ENCODE measurements around the gene PROC. TPM values are rescaled to one million over a fixed set of nuclear protein-coding genes. Genes with fewer than 3 reads are reported as not detected.

PROC gene
- total RNA-seq, 1 experiment from 2014 or later: 6.4 TPM

DNA sequence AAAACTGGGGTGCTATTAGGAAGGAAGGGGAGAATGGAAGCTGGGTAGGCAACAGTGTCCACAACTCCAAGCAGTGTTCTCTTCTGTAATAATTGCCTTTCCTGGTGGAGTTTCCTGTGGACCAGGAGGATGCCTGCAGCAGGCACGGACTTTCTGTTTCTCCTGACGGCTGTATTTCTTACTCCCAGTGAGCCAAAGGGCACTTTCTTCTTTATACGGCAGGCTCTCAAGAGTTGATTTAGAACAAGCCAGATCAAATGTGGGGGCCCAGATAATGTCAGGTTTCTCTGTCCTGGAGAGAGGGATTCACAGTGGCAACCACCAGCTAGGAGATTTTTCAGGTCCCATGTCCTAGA, 13.0 kb upstream of the PROC start:
- Histone ChIP-seq H3K36me3 (ENCODE audit: control insufficient read depth, insufficient read depth, low read length) (no peaks in the 10 kb centered on the region), H3K4me3 (ENCODE audit: low read depth, low read length) (no peak overlapping the region), H3K9me3 (no peaks in the 10 kb centered on the region), H3K27me3 (replicated peaks; ENCODE audit: control insufficient read depth, insufficient read depth, low read length) (no peaks in the 10 kb centered on the region), H3K4me1 (peaks cover 20% of the 10 kb centered on the region)
- H3K27ac Mint-ChIP-seq (ENCODE audit: unreplicated experiment): no peak overlapping the region
- BruUV-seq (replicated peaks): no TSS peak
- DNase-seq: no peak
- H3K27me3 Mint-ChIP-seq (ENCODE audit: insufficient read depth, unreplicated experiment): no peaks in the 10 kb centered on the region
- intact Hi-C loops (cut with micrococcal nuclease; ENCODE audit: unreplicated experiment): no loop called here
- peaks cover 16% of the 10 kb centered on the region for H3K4me1 Mint-ChIP-seq (ENCODE audit: low read depth, unreplicated experiment)
- no peaks in the 10 kb centered on the region for H3K36me3 Mint-ChIP-seq (ENCODE audit: insufficient read depth, unreplicated experiment)
- ChIA-PET POLR2A (no interaction called here), CTCF (interaction anchor here (0.6 kb wide), 1 partner anchor 12 kb away, joined by 4 read pairs; no protein-coding TSS in a partner anchor)
- H3K4me3 Mint-ChIP-seq (ENCODE audit: unreplicated experiment): no peak overlapping the region
- H3K9me3 Mint-ChIP-seq (ENCODE audit: unreplicated experiment): no peaks in the 10 kb centered on the region
- TF ChIP-seq, protein P1, sequence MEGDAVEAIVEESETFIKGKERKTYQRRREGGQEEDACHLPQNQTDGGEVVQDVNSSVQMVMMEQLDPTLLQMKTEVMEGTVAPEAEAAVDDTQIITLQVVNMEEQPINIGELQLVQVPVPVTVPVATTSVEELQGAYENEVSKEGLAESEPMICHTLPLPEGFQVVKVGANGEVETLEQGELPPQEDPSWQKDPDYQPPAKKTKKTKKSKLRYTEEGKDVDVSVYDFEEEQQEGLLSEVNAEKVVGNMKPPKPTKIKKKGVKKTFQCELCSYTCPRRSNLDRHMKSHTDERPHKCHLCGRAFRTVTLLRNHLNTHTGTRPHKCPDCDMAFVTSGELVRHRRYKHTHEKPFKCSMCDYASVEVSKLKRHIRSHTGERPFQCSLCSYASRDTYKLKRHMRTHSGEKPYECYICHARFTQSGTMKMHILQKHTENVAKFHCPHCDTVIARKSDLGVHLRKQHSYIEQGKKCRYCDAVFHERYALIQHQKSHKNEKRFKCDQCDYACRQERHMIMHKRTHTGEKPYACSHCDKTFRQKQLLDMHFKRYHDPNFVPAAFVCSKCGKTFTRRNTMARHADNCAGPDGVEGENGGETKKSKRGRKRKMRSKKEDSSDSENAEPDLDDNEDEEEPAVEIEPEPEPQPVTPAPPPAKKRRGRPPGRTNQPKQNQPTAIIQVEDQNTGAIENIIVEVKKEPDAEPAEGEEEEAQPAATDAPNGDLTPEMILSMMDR (IDR thresholded peaks at IDR 0.05; ENCODE audit: insufficient read depth in 1 of 2, low read depth in 1 of 2, low read length in 1 of 2, severe bottlenecking in 1 of 2, unreplicated experiment in 1 of 2): no peak

DNA sequence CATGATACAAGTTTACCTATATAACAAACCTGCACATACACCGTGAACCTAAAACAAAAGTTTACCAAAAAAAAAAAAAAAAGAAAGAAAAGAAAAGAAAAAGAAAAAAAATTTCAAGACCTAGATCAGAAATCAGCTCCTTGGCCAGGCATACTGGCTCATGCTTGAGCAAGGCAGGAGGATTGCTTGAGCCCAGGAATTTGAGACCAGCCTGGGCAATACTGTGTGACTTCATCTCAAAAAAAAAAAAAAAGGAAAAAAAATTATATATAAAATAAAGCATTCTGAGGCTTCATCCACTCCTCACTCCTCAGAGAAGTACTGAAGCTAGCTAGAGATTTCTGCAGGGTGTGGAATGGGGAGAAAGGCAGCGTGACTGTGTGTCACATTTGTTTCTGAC, 11.8 kb upstream of the PROC start:
- Mint-ChIP-seq H3K36me3 (ENCODE audit: insufficient read depth, unreplicated experiment) (no peaks in the 10 kb centered on the region), H3K27me3 (ENCODE audit: insufficient read depth, unreplicated experiment) (no peaks in the 10 kb centered on the region), H3K27ac (ENCODE audit: unreplicated experiment) (no peak overlapping the region), H3K4me3 (ENCODE audit: unreplicated experiment) (no peak overlapping the region), H3K4me1 (ENCODE audit: low read depth, unreplicated experiment) (peaks cover 28% of the 10 kb centered on the region), H3K9me3 (ENCODE audit: unreplicated experiment) (no peaks in the 10 kb centered on the region)
- no peak for DNase-seq
- Histone ChIP-seq H3K4me1 (peaks cover 31% of the 10 kb centered on the region), H3K36me3 (ENCODE audit: control insufficient read depth, insufficient read depth, low read length) (no peaks in the 10 kb centered on the region), H3K4me3 (ENCODE audit: low read depth, low read length) (no peak overlapping the region), H3K9me3 (no peaks in the 10 kb centered on the region), H3K27me3 (replicated peaks; ENCODE audit: control insufficient read depth, insufficient read depth, low read length) (no peaks in the 10 kb centered on the region)
- TF ChIP-seq, protein P1 (IDR thresholded peaks at IDR 0.05; ENCODE audit: insufficient read depth in 1 of 2, low read depth in 1 of 2, low read length in 1 of 2, severe bottlenecking in 1 of 2, unreplicated experiment in 1 of 2): no peak
- BruUV-seq (replicated peaks): no TSS peak
- CTCF ChIA-PET: interaction anchor here (0.7 to 1.3 kb wide), 2 partner anchors 9 to 18 kb away, joined by 5 to 6 read pairs; no protein-coding TSS in a partner anchor
- intact Hi-C loops (cut with micrococcal nuclease; ENCODE audit: unreplicated experiment): no loop called here
- POLR2A ChIA-PET: no interaction called here

DNA sequence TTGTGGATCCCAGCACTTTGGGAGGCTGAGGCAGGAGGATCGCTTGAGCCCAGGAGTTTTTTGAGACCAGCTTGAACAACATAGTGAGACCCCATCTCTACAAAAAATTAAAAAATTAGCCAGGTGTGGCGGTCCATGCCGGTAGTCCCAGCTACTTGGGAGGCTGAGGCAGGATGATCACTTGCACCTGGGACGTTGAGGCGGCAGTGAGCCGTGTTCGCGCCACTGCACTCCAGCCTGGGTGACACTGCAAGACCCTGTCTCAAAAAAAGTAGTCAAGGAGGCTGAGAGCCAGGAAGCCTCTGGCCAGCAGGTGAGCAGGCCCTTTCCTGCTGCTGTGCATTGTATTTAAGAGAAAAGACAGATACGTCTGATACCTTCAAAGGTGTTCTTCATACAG, 11.1 kb upstream of the PROC start:
- no peak for DNase-seq
- POLR2A ChIA-PET: interaction anchor here (1.0 to 1.3 kb wide), 2 partner anchors 9 to 65 kb away, joined by 3 to 4 read pairs; no protein-coding TSS in a partner anchor
- H3K27me3 Mint-ChIP-seq (ENCODE audit: insufficient read depth, unreplicated experiment): no peaks in the 10 kb centered on the region
- H3K4me3 Mint-ChIP-seq (ENCODE audit: unreplicated experiment): peak overlapping the region; percentile 83
- Histone ChIP-seq H3K4me1 (peaks cover 35% of the 10 kb centered on the region), H3K27me3 (replicated peaks; ENCODE audit: control insufficient read depth, insufficient read depth, low read length) (no peaks in the 10 kb centered on the region), H3K9me3 (no peaks in the 10 kb centered on the region), H3K4me3 (ENCODE audit: low read depth, low read length) (no peak overlapping the region), H3K36me3 (ENCODE audit: control insufficient read depth, insufficient read depth, low read length) (no peaks in the 10 kb centered on the region)
- no peak overlapping the region for H3K27ac Mint-ChIP-seq (ENCODE audit: unreplicated experiment)
- TF ChIP-seq, protein P1 (IDR thresholded peaks at IDR 0.05; ENCODE audit: insufficient read depth in 1 of 2, low read depth in 1 of 2, low read length in 1 of 2, severe bottlenecking in 1 of 2, unreplicated experiment in 1 of 2): no peak
- peaks cover under 1% of the 10 kb centered on the region for H3K9me3 Mint-ChIP-seq (ENCODE audit: unreplicated experiment)
- intact Hi-C loops (cut with micrococcal nuclease; ENCODE audit: unreplicated experiment): no loop called here
- H3K4me1 Mint-ChIP-seq (ENCODE audit: low read depth, unreplicated experiment): peaks cover 32% of the 10 kb centered on the region
- CTCF ChIA-PET: interaction anchor here (1.3 kb wide), 1 partner anchor 9 kb away, joined by 5 read pairs; no protein-coding TSS in a partner anchor
- BruUV-seq (replicated peaks): no TSS peak
- peaks cover 4% of the 10 kb centered on the region for H3K36me3 Mint-ChIP-seq (ENCODE audit: insufficient read depth, unreplicated experiment)

Measured in Caco-2 (cell line).